Measurements from ENCODE around the gene SLC5A9. TPM values are rescaled to one million over a fixed set of nuclear protein-coding genes. Genes with fewer than 3 reads are reported as not detected.
"Not testable (repeated sequence)": the region's sequence is repeated elsewhere in the genome, so short reads cannot be mapped to it uniquely, and the experiment has no call there.

SLC5A9 gene
- polyA plus RNA-seq, 1 donor, result 133 TPM

DNA sequence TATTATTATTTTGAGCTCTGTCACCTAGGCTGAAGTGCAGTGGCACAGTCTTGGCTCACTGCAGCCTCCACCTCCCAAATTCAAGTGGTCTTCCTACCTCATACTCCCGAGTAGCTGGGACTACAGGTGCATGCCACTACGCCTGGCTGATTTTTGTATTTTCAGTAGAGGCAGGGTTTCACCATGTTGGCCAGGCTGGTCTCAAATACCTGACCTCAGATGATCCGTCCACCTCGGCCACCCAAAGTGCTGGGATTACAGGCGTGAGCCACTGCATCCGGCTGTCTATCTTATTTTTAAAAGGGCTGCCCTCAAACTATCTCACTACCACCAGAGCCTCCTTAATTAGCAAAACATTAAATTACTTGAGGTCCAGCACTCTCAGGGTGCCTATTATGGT, 71.6 kb downstream of the SLC5A9 start:
- no CpG with 5 or more reads among the region's 6 CpGs for WGBS (ENCODE audit: insufficient coverage, low lambda C conversion rate)
- not testable (repeated sequence) for H3K4me1 ChIP-seq (ENCODE audit: control insufficient read depth, insufficient read depth, low read length); H3K36me3 ChIP-seq (ENCODE audit: control insufficient read depth, insufficient read depth, low read length); H3K27ac ChIP-seq (ENCODE audit: low read length); H3K27me3 ChIP-seq (ENCODE audit: control insufficient read depth, insufficient read depth, low read length); H3K9me3 ChIP-seq (ENCODE audit: control insufficient read depth, low read depth, low read length); H3K4me3 ChIP-seq (ENCODE audit: low read length); DNase-seq

DNA sequence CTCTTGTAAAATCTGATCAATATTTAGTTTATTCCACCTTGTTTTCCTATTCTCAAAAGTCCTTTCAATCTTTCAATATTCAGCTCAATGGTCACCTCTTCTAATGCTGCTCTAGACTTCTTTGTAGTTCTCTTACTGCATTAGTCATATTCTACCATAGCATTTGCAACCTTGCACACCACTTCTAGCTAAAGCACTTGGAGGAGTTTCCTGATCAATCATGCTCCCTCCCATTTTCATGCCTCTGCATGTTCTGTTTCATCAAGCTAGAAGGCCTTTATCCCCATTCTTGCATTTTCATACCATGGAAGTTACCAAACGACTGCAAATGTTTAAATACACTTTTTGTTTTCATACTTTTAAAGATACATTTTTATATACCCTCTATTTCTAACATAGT, 72.1 kb downstream of the SLC5A9 start:
- Histone ChIP-seq H3K27me3 (ENCODE audit: control insufficient read depth, insufficient read depth, low read length) (no peaks in the 10 kb centered on the region), H3K27ac (ENCODE audit: low read length) (no peak overlapping the region), H3K4me1 (ENCODE audit: control insufficient read depth, insufficient read depth, low read length) (no peaks in the 10 kb centered on the region), H3K36me3 (ENCODE audit: control insufficient read depth, insufficient read depth, low read length) (no peaks in the 10 kb centered on the region), H3K4me3 (ENCODE audit: low read length) (no peak overlapping the region), H3K9me3 (ENCODE audit: control insufficient read depth, low read depth, low read length) (no peaks in the 10 kb centered on the region)
- no peak for DNase-seq
- no CpG with 5 or more reads among the region's 1 CpG for WGBS (ENCODE audit: insufficient coverage, low lambda C conversion rate)

Other genes with a start within 250 kb of the SLC5A9 start
- 3.0 TPM for gene TRABD2B, start 225.3 kb upstream of the SLC5A9 start, polyA plus RNA-seq
- 8.2 TPM for gene SPATA6, start 249.5 kb downstream of the SLC5A9 start, polyA plus RNA-seq